PC-9 (cell line): Measurements from ENCODE around the gene PROSER3. TPM values are rescaled to one million over a fixed set of nuclear protein-coding genes. Genes with fewer than 3 reads are reported as not detected.

ENCODE experiments used
- BruUV-seq: library from RNA; stranded (reverse); fragments of 400-500 nt; replicated peaks from 2 replicates; lab custom pipeline; 2021; lab: Mats Ljungman, UMichigan
- CTCF ChIA-PET: fragments of 300-600 bp; sonication (Branson Sonifier 250); formaldehyde crosslinking; loops from one replicate; lab custom pipeline; 2022; ENCODE audit warnings: antibody characterized with exemption; lab: Charles Lee
- POLR2A ChIA-PET: fragments of 300-600 bp; sonication (Branson Sonifier 250); formaldehyde crosslinking; loops from one replicate; lab custom pipeline; 2022; ENCODE audit warnings: antibody characterized with exemption; ENCODE audit not compliant: unreplicated experiment; lab: Charles Lee
- DNase-seq, 2 experiments: peaks; one replicate each; pipeline versions ENCODE4 v3.0.0 to v3.0.0-alpha.2; 2015 to 2022; ENCODE audit warnings: mixed read lengths in 1 of 2
- H2AFZ ChIP-seq: fragments of 200-600 bp; sonication (generic); 2 replicates; pipeline ENCODE4 v1.8.1; 2017; ENCODE audit warnings: antibody characterized with exemption
- H3F3A ChIP-seq: fragments of 200-600 bp; sonication (generic); 2 replicates; pipeline ENCODE4 v1.8.1; 2017; ENCODE audit warnings: antibody characterized with exemption, mild to moderate bottlenecking, low read depth; ENCODE audit not compliant: insufficient read depth
- H3K27ac ChIP-seq: fragments of 200-600 bp; sonication (generic); 2 replicates; pipeline ENCODE4 v1.6.1; 2016; ENCODE audit warnings: mixed run types
- H3K27me3 ChIP-seq: fragments of 200-600 bp; sonication (generic); 2 replicates; pipeline ENCODE4 v1.6.1; 2016; ENCODE audit warnings: low read depth, mixed run types; ENCODE audit not compliant: insufficient read depth
- H3K36me3 ChIP-seq: fragments of 200-600 bp; sonication (generic); 2 replicates; pipeline ENCODE4 v1.6.1; 2016; ENCODE audit warnings: low read depth, mixed run types
- H3K4me1 ChIP-seq: fragments of 200-600 bp; sonication (generic); replicated peaks from 2 replicates; pipeline ENCODE4 v1.6.1; 2016; ENCODE audit warnings: mixed run types; ENCODE audit not compliant: insufficient read depth
- H3K4me2 ChIP-seq: fragments of 200-600 bp; sonication (generic); 2 replicates; pipeline ENCODE4 v1.6.1; 2017; ENCODE audit warnings: mixed run types
- H3K4me3 ChIP-seq: fragments of 200-600 bp; sonication (generic); 2 replicates; pipeline ENCODE4 v1.6.1; 2016; ENCODE audit warnings: mixed run types
- H3K79me2 ChIP-seq: fragments of 200-600 bp; sonication (generic); 2 replicates; pipeline ENCODE4 v1.6.1; 2017; ENCODE audit warnings: low read depth, mixed run types
- H3K9me2 ChIP-seq: fragments of 200-600 bp; sonication (generic); 2 replicates; pipeline ENCODE4 v1.8.1; 2017; ENCODE audit warnings: mild to moderate bottlenecking; ENCODE audit not compliant: insufficient read depth
- H3K9me3 ChIP-seq: fragments of 200-600 bp; sonication (generic); 2 replicates; pipeline ENCODE4 v1.8.1; 2016; ENCODE audit warnings: low read depth; ENCODE audit not compliant: insufficient read depth
- H4K20me1 ChIP-seq: fragments of 200-600 bp; sonication (generic); 2 replicates; pipeline ENCODE4 v1.8.1; 2017; ENCODE audit not compliant: insufficient read depth
- CTCF ChIP-seq: fragments of 200-600 bp; sonication (generic); conservative IDR thresholded peaks from 2 replicates; pipeline ENCODE4 v1.6.1; 2017; ENCODE audit warnings: mixed run types, antibody characterized with exemption, mild to moderate bottlenecking, moderate library complexity
- EZH2 ChIP-seq: fragments of 200-600 bp; sonication (generic); IDR thresholded peaks from 2 replicates; pipeline ENCODE4 v1.8.0; 2017; ENCODE audit warnings: antibody characterized with exemption, low read depth
- intact Hi-C: fragments of 100-400 bp; cut with micrococcal nuclease; formaldehyde crosslinking; loops from one replicate; pipeline ENCODE4 v1.10.0; 2022; ENCODE audit not compliant: unreplicated experiment
- total RNA-seq: library from RNA; stranded (reverse); gene quantifications from 2 replicates; pipeline ENCODE4 v1.2.3, GENCODE V29; 2021

Gene PROSER3
- total RNA-seq, 1 experiment from 2014 or later, result 52.2 TPM

- Histone ChIP-seq H3K36me3 (no peaks in the 10 kb centered on the region), H3K9me2 (no peaks in the 10 kb centered on the region), H2AFZ (no peak overlapping the region), H3K4me1 (peaks cover 27% of the 10 kb centered on the region), H3K79me2 (peaks cover 15% of the 10 kb centered on the region), H3K9me3 (no peaks in the 10 kb centered on the region), H4K20me1 (no peaks in the 10 kb centered on the region), H3K27ac (no peak overlapping the region), H3K27me3 (no peaks in the 10 kb centered on the region), H3K4me3 (no peak overlapping the region), H3F3A (peaks cover 17% of the 10 kb centered on the region), H3K4me2 (no peak overlapping the region)
- intact Hi-C loops, result no loop called here
- CTCF ChIA-PET, result no interaction called here
- DNase-seq, result no peak
- POLR2A ChIA-PET, result interaction anchor here (0.7 kb wide), 1 partner anchor 196 kb away, joined by 4 read pairs; no protein-coding TSS in a partner anchor
- BruUV-seq, result no TSS peak
- TF ChIP-seq EZH2 (no peak), CTCF (no peak)
Observed at GRCh38 chr19:35751839-35752745, 5.9 kb upstream of the PROSER3 start.

- Histone ChIP-seq H3K4me2 (no peak overlapping the region), H3K4me3 (no peak overlapping the region), H3K9me3 (no peaks in the 10 kb centered on the region), H3K4me1 (peaks cover 25% of the 10 kb centered on the region), H3K27me3 (no peaks in the 10 kb centered on the region), H3F3A (peaks cover 14% of the 10 kb centered on the region), H3K9me2 (no peaks in the 10 kb centered on the region), H2AFZ (no peak overlapping the region), H3K36me3 (no peaks in the 10 kb centered on the region), H3K27ac (no peak overlapping the region), H3K79me2 (peaks cover 11% of the 10 kb centered on the region), H4K20me1 (no peaks in the 10 kb centered on the region)
- BruUV-seq, result no TSS peak
- POLR2A ChIA-PET, result interaction anchor here (0.7 kb wide), 1 partner anchor 196 kb away, joined by 4 read pairs; no protein-coding TSS in a partner anchor
- no peak for DNase-seq
- TF ChIP-seq EZH2 (no peak), CTCF (no peak)
- CTCF ChIA-PET, result no interaction called here
- intact Hi-C loops, result no loop called here
Observed at GRCh38 chr19:35752746-35753350, 5.1 kb upstream of the PROSER3 start.

- Histone ChIP-seq H3K4me3 (no peak overlapping the region), H3K4me2 (no peak overlapping the region), H3K36me3 (no peaks in the 10 kb centered on the region), H3K4me1 (peaks cover 25% of the 10 kb centered on the region), H3K27ac (no peak overlapping the region), H3K9me2 (no peaks in the 10 kb centered on the region), H3F3A (peaks cover 13% of the 10 kb centered on the region; the same call in 1 of the 2 replicates), H4K20me1 (peaks cover 2% of the 10 kb centered on the region; the same call in 1 of the 2 replicates), H3K27me3 (no peaks in the 10 kb centered on the region), H2AFZ (no peak overlapping the region), H3K9me3 (no peaks in the 10 kb centered on the region), H3K79me2 (peaks cover 13% of the 10 kb centered on the region)
- intact Hi-C loops, result no loop called here
- TF ChIP-seq EZH2, result no peak
- TF ChIP-seq CTCF, result no peak
- ChIA-PET POLR2A (no interaction called here), CTCF (no interaction called here)
- no peak for DNase-seq
- BruUV-seq, result no TSS peak
Observed at GRCh38 chr19:35753634-35754369, 4.2 kb upstream of the PROSER3 start.
